LNCAP (cell line): ENCODE data around the gene DCAF4L1.

Experiments
- CTCF ChIP-seq: fragments of 450-650 bp; IDR thresholded peaks from 2 replicates; pipeline ENCODE4 v1.5.1; 2017; ENCODE audit warnings: mild to moderate bottlenecking

DCAF4L1 gene

GRCh38 chr4:41940834-41941233 is 40.7 kb upstream of the DCAF4L1 start:
- TF ChIP-seq CTCF: no peak

DNA sequence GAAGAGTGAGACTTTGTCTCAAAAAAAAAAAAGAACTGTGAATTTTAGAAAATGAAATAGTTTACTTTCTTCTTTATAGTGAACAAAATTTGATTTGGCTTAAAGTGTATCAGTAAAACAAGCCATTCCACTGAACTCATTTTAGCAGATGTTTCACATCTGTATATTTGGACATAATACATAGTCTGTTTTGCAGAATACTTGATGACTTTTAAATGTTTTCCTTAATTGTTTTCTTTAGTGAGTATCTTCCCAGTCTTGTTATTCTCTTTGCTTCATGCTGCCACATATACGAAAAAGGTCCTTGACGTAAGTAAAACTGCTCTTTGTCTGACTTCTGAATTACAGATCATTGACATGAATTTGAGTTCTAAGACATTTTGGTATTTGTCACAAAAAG is 38.0 kb upstream of the DCAF4L1 start:
- no peak for TF ChIP-seq CTCF

DNA sequence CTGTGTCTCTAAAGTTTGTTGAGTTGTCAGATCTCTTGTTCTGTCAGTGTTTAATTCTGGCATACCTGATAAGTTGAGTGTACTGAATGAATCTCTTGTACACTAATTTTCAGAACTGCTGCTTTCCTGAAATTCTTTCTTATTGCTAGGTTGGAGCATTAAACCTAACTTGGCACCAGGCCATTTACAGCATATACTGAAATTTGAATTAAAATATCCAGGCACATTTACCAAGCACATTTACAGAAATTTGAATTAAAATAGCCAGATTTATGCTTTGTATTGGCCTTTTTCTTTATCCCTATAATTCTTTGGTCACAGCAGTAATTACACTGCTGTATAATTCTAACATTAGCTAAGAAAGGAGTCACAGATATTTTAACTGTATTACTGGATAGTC is 37.5 kb upstream of the DCAF4L1 start:
- no peak for TF ChIP-seq CTCF

DNA sequence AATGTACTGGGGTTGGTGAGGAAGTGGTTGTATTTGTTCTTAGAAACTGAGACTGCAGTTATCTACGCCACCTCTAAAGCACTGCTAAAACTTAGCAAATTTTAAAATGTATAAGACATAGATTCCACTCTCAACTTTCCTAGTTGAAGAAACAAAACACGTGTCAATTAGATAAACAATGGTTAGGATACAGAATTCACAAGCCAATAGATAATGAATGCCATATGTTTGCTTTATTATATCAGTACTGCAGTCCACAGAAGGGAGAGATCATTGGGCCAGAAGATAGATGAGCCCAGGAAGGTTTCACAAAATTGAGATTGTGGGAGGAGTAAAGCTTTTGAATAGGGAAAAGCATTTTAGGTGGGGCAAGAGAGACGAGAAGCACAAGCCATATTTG is 32.0 kb upstream of the DCAF4L1 start:
- no peak for TF ChIP-seq CTCF

- peak; percentile 62 for TF ChIP-seq CTCF
Observed at GRCh38 chr4:41957634-41958033, 23.9 kb upstream of the DCAF4L1 start.

GRCh38 chr4:41963105-41963504 is 18.5 kb upstream of the DCAF4L1 start:
- TF ChIP-seq CTCF: peak; percentile 65

DNA sequence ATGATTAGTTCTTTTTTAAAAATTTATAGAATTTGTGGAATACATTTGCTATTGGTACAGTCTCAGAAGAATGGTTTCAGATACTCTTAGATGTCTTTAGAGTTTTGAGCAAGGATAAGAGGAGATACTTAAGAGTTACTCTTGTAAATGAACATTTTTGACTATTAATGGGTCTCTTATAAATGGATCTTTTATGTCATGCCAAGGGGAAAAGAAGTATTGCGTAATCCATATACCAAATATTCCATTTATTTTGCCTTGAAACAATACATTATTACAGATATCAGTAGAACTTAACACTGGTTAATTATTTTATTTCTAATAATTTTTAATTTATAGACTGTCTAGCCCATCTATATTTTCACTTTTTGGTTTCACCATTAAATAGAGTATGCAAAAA is 17.2 kb upstream of the DCAF4L1 start:
- no peak for TF ChIP-seq CTCF

DNA sequence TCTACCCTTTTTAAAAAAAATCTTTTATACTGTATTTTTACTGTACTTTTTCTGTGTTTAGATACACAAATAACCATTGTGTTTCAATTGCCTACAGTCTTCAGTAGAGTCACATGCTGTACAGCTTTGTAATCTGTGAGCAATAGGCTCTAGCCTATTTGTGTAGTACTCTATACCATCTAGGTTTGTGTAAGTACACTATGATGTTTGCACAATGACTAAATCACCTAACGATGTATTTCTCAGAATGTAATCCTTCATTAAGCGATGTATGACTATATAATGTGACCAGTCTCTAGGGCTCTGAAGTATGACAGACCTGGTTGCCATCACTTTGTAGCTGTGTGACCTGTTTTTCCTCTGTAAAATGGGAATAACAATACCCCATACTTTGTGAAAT is 14.2 kb upstream of the DCAF4L1 start:
- no peak for TF ChIP-seq CTCF
